GM12878 (cell line): Measurements from ENCODE around the gene MAMLD1. TPM values are rescaled to one million over a fixed set of nuclear protein-coding genes. Genes with fewer than 3 reads are reported as not detected.

Experiments used
- ATAC-seq: fragments of 200-7000 bp; cut with Tn5 transposase; 3 replicates; pipeline ENCODE4 v1.9.1; 2020; ENCODE audit warnings: mild to moderate bottlenecking, moderate library complexity
- BruUV-seq: library from RNA; stranded (reverse); fragments of 400-500 nt; replicated peaks from 2 replicates; lab custom pipeline; 2021; lab: Mats Ljungman, UMichigan
- CTCF ChIA-PET: fragments of 300-600 bp; sonication (Branson Sonifier 250); formaldehyde crosslinking; extraction: SDS; loops from one replicate; lab custom pipeline; 2021; ENCODE audit warnings: inconsistent platforms; lab: Yijun Ruan, JAX
- POLR2A ChIA-PET: fragments of 350-600 bp; formaldehyde crosslinking; extraction: SDS; loops from one replicate; lab custom pipeline; 2021; ENCODE audit warnings: inconsistent platforms; lab: Charles Lee
- RAD21 ChIA-PET: fragments of 300-600 bp; sonication (Branson Sonifier 250); formaldehyde crosslinking; loops from one replicate; lab custom pipeline; 2023; ENCODE audit warnings: antibody characterized with exemption; ENCODE audit not compliant: unreplicated experiment; lab: Charles Lee
- SMC1A ChIA-PET: fragments of 300-600 bp; sonication (Branson Sonifier 250); formaldehyde crosslinking; loops from one replicate; lab custom pipeline; 2023; ENCODE audit not compliant: unreplicated experiment, uncharacterized antibody; lab: Charles Lee
- DNase-seq: peaks from one replicate; pipeline ENCODE4 v3.0.0-alpha.2; 2011; ENCODE audit warnings: low read depth, low spot score
- FAIRE-seq: peaks from 3 replicates; lab custom pipeline; 2011; peaks lifted over from hg19 to GRCh38; lab: Jason Lieb, UNC
- H2AFZ ChIP-seq: 2 replicates; pipeline ENCODE4 v1.6.0; 2011; ENCODE audit warnings: low read depth, low read length, control low read depth; ENCODE audit not compliant: control insufficient read depth
- H3K27ac ChIP-seq: 2 replicates; pipeline ENCODE4 v1.5.1; 2011; ENCODE audit warnings: control low read depth; ENCODE audit not compliant: control insufficient read depth, insufficient read depth
- H3K27me3 ChIP-seq, 2 experiments: replicated peaks in 1 of 2; 2 replicates each; pipeline versions ENCODE4 v1.6.0 to v1.6.1; 2011; ENCODE audit warnings: low read length in 1 of 2; ENCODE audit not compliant: control insufficient read depth in 2 of 2, insufficient read depth in 2 of 2
- H3K36me3 ChIP-seq, 2 experiments: 2 replicates each; pipeline ENCODE4 v1.5.1; 2011; ENCODE audit warnings: low read length in 1 of 2; ENCODE audit not compliant: control insufficient read depth in 2 of 2, insufficient read depth in 2 of 2
- H3K4me1 ChIP-seq: 2 replicates; pipeline ENCODE4 v1.6.1; 2011; ENCODE audit warnings: mild to moderate bottlenecking, low read length, moderate library complexity, mixed read lengths; ENCODE audit not compliant: control insufficient read depth, insufficient read depth
- H3K4me2 ChIP-seq: 2 replicates; pipeline ENCODE4 v1.6.0; 2011; ENCODE audit warnings: control low read depth; ENCODE audit not compliant: control insufficient read depth, insufficient read depth
- H3K4me3 ChIP-seq: fragments of 200-600 bp; sonication (generic); 2 replicates; pipeline ENCODE4 v1.5.1; 2016
- H3K79me2 ChIP-seq: 2 replicates; pipeline ENCODE4 v1.6.0; 2011; ENCODE audit warnings: low read length; ENCODE audit not compliant: control insufficient read depth, insufficient read depth
- H3K9ac ChIP-seq: 2 replicates; pipeline ENCODE4 v1.8.0; 2011; ENCODE audit warnings: low read length, control low read depth, mixed read lengths; ENCODE audit not compliant: control insufficient read depth, insufficient read depth
- H3K9me3 ChIP-seq: replicated peaks from 3 replicates; pipeline ENCODE4 v1.5.1; 2011; ENCODE audit warnings: mild to moderate bottlenecking, low read length; ENCODE audit not compliant: control insufficient read depth, insufficient read depth
- H4K20me1 ChIP-seq: 2 replicates; pipeline ENCODE4 v1.6.0; 2011; ENCODE audit not compliant: control insufficient read depth, insufficient read depth
- EGR1 ChIP-seq, 2 experiments: IDR thresholded peaks; 1 replicate in 1 of 2; 2 replicates in 1 of 2; pipeline ENCODE4 v1.6.1; 2011 to 2012; ENCODE audit warnings: low read depth in 2 of 2, low read length in 2 of 2, borderline replicate concordance in 1 of 2, mild to moderate bottlenecking in 1 of 2, moderate library complexity in 1 of 2
- GABPA ChIP-seq: IDR thresholded peaks from 2 replicates; pipeline ENCODE4 v1.6.1; 2014; ENCODE audit warnings: antibody characterized with exemption, low read depth, mild to moderate bottlenecking, inconsistent platforms
- IRF4 ChIP-seq: IDR thresholded peaks from 2 replicates; pipeline ENCODE4 v1.6.1; 2011; ENCODE audit warnings: low read depth, low read length
- NBN ChIP-seq: fragments of 450-650 bp; IDR thresholded peaks from 2 replicates; pipeline ENCODE4 v1.6.1; 2016
- NR2C2 ChIP-seq: IDR thresholded peaks from 2 replicates; pipeline ENCODE4 v1.6.1; 2011; ENCODE audit warnings: borderline replicate concordance, low read depth; ENCODE audit not compliant: control insufficient read depth, insufficient read length
- ZBTB40 ChIP-seq: fragments of 450-650 bp; IDR thresholded peaks from 2 replicates; pipeline ENCODE4 v1.6.1; 2016; ENCODE audit warnings: mild to moderate bottlenecking, moderate library complexity, borderline replicate concordance
- ZNF592 ChIP-seq: fragments of 450-650 bp; IDR thresholded peaks from 2 replicates; pipeline ENCODE4 v1.6.1; 2017; ENCODE audit warnings: mild to moderate bottlenecking, moderate library complexity
- WGBS: methylation state at CpG from one replicate; pipeline ENCODE4 v1.1.6; 2016; ENCODE audit warnings: low lambda C conversion rate; ENCODE audit not compliant: insufficient replicate concordance, insufficient coverage; ENCODE audit errors: missing lambda C conversion rate; 5-methylcytosine and 5-hydroxymethylcytosine counted together
- in situ Hi-C: fragments of 300-500 bp; cut with MboI; formaldehyde crosslinking; loops from 9 replicates; pipeline ENCODE4 v1.14.3; 2018; ENCODE audit warnings: mixed read lengths
- intact Hi-C: fragments of 100-400 bp; cut with micrococcal nuclease; formaldehyde crosslinking; loops from one replicate; pipeline ENCODE4 v1.14.2; 2022; ENCODE audit not compliant: unreplicated experiment
- polyA plus RNA-seq, 11 experiments: library from polyadenylated mRNA; depleted of rRNA in 4 of 11; unstranded in 6 of 11; stranded (reverse) in 5 of 11; fragments of >200 nt; fragmentation: Nextera tagmentation in 4 of 11; fragmentation: Illumina TruSeq in 1 of 11; extraction: Ambion mirVana in 4 of 11; extraction: Trizol in 1 of 11; gene quantifications; 1 replicate in 1 of 11; 2 replicates in 10 of 11; pipeline versions ENCODE4 v1.2.1 to v1.2.3, GENCODE V29; 2011 to 2016; ENCODE audit warnings: inconsistent platforms in 2 of 11, missing spikeins in 2 of 11, low read depth in 1 of 11
- total RNA-seq, 4 experiments: library from RNA; depleted of rRNA in 3 of 4; stranded (reverse); fragments of >200 nt in 3 of 4; fragmentation: Illumina TruSeq in 1 of 4; extraction: Trizol in 1 of 4; gene quantifications; 2 replicates each; pipeline versions ENCODE4 v1.2.1 to v1.2.3, GENCODE V29; 2013 to 2021

MAMLD1 gene
- total and polyA plus RNA-seq, 10 of the 15 experiments (the other 5 are each of a cell fraction or from before 2014, with no cell fraction given): 0.03 to 0.05 TPM; not detected in 8

DNA sequence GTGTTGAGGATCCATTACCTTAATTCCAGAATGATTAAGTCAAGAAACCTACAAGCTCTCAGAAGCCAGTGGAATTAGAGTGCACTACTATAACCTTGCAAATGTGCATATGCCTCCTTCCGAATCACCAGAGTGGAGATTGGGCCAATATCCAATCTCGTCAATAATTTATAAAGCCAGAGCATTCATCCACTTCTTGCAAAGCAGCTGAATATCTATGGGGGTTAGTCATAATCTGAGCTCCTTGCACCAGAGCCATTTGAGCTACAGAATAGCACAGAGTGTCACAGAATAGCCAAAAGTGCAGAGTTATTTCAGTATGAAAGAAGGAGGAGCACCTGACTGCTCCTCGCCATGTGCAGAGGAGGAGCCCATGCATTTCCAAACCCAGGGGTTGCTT lies 136.1 kb downstream of the MAMLD1 start:
- ChIA-PET RAD21 (no interaction called here), SMC1A (no interaction called here), CTCF (interaction anchor here (1.4 kb wide), 1 partner anchor 88 kb away, joined by 3 read pairs; no protein-coding TSS in a partner anchor), POLR2A (no interaction called here)
- Histone ChIP-seq H3K27ac (no peak overlapping the region), H3K27me3 (peaks cover 0 to 4% of the 10 kb centered on the region in 2 experiments; a peak in 3 of 4 replicates), H4K20me1 (no peaks in the 10 kb centered on the region; the same call in 1 of the 2 replicates), H3K9ac (no peak overlapping the region), H3K4me2 (no peak overlapping the region), H3K4me3 (no peak overlapping the region), H3K9me3 (no peaks in the 10 kb centered on the region), H3K4me1 (no peaks in the 10 kb centered on the region), H3K36me3 (no peaks in the 10 kb centered on the region), H3K79me2 (no peaks in the 10 kb centered on the region)
- intact Hi-C loops: no loop called here
- DNase-seq (no peak), FAIRE-seq (no peak), ATAC-seq (no peak)
- BruUV-seq: no TSS peak
- 14% methylated on average over 3 of the region's 3 CpGs for WGBS
- in situ Hi-C loops: loop anchor here (25.0 kb wide), 1 partner anchor 537 kb away; no protein-coding TSS in a partner anchor
- TF ChIP-seq ZBTB40 (no peak), IRF4 (no peak), ZNF592 (no peak), NBN (no peak), NR2C2 (no peak), GABPA (no peak), EGR1 (IDR thresholded peaks at IDR 0.05; ENCODE audit: borderline replicate concordance in 1 of 2, low read depth in 2 of 2, low read length in 2 of 2) (no peak)
- TF ChIP-seq, all 136 proteins: peak for 0
- H2AFZ ChIP-seq: no peak overlapping the region
